GM19023 (cell line): Measurements from ENCODE around the gene KCNJ14.

Experiments
- ATAC-seq: cut with Tn5 transposase; IDR thresholded peaks from one replicate; pipeline ENCODE4 v1.9.1; 2021; ENCODE audit warnings: mild to moderate bottlenecking, moderate library complexity; ENCODE audit not compliant: unreplicated experiment

KCNJ14 gene

DNA sequence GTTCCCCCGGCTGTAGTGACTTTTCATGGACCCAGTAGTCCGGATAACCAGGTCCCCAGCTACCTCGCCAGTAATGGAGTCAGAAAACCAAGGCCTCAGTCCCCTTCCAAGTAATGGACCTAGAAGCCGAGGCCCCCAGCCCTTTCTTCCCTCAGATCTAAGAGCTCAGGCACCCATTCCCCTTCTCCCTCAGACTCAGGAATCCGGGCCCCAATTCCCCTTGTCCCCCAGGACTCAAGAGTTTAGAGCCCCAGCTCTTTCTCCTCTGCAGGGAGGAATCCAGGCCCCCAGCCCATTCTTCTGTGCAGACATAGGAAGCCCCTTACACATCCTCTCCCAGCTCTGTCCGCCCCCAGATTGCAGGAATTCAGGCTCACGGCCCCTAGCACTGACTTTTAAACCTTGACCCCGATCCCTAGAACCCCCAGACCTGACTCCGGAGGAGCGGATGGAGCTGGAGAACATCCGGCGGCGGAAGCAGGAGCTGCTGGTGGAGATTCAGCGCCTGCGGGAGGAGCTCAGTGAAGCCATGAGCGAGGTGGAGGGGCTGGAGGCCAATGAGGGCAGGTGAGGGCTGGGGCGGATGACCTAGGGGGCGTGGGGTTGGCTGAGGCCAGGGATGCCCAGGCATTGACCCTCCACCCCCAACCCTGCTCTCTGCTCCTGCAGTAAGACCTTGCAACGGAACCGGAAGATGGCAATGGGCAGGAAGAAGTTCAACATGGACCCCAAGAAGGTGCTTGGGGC is 14.7 kb downstream of the KCNJ14 start:
- ATAC-seq = no peak

DNA sequence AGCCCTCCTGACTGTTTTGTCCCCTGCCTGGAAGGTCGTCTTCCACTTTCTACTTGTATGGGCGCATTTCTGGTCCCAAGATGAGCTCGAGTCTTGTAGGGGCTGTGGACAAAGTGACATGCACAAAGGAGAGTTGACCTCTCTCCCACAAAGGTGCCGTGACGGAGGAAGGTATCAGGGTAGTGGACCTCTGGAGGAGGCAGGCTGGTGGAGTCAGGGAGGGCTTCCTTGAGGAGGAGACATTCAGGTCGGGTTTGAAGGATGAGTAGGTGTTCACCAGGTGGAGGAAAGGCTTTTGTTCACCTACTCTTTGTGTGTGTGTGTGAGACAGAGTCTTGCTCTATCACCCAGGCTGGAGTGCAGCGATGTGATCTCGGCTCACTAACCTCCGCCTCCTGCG is 15.5 kb downstream of the KCNJ14 start:
- ATAC-seq = no peak

DNA sequence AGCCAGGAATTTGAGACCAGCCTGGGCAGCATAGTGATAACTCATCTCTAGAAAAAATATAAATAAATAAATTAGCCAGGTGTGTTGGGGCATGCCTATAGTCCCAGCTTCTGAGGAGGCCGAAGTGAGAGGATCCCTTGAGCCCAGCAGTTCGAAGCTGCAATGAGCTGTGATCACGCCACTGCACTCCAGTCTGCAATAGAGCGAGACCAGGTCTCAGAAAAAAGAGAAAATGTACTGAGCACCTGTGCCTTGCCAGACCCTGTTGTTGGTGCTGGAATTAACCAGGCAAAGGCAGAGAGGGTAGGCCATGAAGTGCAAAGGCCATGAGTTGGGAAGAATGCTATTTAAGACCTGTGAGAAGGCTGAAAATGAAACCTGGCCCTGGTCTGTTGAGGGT is 16.5 kb downstream of the KCNJ14 start:
- no peak for ATAC-seq

DNA sequence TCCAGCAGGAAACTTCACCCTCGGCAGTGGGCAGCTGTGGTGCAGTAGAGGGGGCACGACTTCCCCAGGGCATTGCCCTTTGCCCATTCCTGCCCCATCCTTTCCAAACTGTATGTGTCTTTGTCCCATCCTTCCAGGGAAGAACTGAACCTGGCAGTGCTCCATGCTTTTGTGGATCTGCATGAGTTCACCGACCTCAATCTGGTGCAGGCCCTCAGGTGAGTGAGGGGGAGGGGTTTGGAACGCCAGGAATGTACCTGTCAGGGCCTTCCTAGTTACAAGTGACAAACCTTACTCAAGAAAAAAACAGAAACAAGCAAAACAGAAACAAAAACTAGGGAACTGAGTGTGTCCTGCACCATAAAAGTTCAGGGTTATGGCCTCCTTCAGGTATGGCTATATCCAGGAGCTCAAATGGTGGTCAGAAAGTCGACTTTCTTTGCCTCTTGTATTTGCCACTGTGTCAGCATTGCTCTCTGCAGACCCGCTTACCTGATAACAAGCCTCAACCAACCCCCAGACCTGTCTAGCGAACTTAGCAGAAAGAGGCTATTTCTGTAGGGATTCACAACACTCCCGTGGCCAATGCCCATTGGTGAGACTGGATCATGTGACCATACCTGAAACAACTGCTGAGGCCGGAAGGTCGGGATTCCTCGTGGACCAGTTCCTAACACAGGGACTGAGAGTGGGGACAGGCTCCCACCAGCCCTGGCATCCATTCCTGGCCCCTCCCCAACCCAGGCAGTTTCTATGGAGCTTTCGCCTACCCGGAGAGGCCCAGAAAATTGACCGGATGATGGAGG is 18.0 kb downstream of the KCNJ14 start:
- no peak for ATAC-seq

DNA sequence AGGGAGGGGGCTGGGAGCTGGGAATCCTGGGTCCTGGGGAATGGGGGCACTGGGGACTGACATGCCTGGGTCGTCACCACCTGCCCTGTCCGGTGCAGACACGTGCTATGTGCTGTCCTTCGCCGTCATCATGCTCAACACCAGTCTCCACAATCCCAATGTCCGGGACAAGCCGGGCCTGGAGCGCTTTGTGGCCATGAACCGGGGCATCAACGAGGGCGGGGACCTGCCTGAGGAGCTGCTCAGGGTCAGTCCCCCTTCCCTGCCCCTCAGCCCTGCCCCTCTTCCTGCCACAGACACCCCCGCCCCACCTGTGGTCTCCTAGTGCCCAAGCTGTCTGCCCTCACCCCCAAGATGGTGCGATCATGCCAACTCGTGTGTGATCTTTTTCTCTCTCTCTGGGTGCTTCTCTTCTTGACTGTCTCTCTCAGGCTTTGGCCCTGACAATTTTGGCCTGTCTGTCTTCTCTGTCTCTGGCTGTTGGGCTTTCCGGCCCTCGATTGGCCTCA is 18.8 kb downstream of the KCNJ14 start:
- ATAC-seq = no peak

DNA sequence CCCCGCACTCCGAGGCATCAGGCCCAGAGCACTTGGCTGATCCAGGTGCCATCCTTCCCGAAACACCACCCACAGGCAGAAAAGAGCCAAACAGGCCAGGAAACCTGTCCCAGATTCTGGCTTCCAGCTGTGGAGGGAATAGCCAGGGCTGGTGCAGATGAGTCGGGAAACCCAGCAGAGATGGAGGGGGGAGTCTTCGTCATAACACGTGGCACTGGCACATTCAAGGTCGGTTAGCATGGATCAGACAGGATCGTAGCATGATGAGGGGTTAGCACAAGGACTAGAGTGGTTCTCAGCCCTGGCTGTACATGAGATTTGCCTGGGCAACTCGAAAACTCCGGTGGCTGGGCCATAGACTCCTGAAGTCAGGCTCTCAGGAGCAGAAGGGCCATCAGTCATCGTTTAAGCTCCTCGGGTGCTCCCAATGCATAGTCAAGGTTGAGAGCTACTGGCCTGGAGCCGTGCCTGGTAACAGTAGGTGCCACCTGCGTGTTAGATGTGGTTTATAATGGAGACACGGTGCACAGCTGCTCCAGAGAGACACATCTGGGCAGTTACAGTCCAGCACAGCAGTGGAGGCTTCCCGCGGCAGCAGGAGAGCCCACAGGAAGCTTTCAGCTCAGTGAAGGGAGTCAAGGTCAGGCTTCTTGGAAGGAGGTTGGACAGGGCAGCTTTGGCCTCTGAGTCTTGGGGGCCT is 20.1 kb downstream of the KCNJ14 start:
- ATAC-seq = no peak

DNA sequence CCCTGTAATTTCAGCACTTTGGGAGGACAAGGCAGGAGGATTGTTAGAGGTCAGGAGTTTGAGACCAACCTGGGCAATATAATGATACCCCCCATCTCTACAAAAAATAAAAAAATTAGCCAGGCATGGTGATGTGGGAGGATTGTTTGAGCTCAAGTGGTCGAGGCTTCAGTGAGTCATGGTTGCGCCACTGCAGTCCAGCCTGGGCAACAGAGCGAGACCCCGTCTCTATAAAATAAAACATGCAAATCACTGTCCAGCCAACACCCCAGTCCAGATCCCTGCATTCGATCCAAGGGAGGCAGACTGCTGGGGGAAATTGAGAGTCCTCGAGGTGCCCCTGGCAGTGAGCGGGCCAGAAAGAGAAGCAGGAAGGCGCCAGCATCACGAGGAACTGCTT is 20.8 kb downstream of the KCNJ14 start:
- ATAC-seq = no peak

DNA sequence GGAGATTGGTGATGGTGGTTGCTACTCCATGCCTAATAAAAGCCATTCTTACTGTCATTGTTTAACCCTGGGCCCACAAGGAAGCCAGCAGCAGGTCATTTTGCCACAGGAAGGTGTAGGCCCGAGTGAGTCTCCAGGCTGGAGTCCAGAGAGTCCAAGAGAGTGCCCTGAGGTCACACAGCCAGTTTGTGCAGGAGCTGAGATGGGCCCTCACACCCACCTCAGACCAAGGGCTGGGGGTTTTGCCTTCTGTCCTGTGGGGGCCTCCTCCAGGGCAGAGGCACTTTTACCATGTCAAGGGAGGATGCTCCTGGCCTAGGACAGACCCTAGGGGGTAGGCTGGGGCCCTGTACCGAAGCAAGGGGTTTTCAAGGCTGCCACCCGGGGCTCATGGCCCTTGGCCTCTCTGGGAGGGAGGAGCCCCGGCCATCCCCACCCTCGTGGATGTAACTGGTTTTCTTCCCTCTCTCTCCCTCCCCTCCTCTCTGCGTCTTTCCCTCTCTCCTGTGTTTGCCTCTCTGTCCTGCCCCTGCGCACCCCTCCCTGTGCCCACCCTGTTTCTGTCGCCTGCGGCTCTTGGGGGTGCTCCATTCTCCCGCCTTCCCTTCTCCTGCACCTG is 21.8 kb downstream of the KCNJ14 start:
- ATAC-seq = no peak

DNA sequence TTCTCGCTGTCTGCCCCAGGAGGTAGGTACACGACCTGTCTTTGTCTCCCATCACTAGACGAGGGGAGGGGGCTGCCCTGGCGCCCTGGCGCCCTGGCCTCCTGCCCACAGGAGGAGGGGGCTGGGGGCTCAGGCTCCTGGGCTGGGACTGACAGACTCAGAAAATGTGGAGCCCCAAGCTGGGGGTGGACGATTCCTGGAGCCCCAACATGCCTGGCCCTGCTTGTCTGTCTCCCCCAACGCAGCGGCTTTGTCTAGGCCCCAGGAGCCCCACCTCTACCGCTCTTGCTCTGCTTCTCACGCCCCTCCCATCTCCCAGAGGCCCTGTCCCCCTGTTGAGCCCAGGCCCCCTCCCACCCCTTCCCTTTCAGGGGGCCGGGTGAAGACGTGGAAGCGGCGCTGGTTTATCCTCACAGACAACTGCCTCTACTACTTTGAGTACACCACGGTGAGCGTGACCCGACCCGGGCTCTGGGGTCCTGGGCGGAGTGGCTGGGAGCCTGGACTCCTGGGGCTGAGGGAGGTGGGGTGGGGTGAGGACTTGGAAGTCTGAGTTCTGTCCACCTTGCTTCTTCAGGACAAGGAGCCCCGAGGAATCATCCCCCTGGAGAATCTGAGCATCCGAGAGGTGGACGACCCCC is 22.4 kb downstream of the KCNJ14 start:
- ATAC-seq = no peak

DNA sequence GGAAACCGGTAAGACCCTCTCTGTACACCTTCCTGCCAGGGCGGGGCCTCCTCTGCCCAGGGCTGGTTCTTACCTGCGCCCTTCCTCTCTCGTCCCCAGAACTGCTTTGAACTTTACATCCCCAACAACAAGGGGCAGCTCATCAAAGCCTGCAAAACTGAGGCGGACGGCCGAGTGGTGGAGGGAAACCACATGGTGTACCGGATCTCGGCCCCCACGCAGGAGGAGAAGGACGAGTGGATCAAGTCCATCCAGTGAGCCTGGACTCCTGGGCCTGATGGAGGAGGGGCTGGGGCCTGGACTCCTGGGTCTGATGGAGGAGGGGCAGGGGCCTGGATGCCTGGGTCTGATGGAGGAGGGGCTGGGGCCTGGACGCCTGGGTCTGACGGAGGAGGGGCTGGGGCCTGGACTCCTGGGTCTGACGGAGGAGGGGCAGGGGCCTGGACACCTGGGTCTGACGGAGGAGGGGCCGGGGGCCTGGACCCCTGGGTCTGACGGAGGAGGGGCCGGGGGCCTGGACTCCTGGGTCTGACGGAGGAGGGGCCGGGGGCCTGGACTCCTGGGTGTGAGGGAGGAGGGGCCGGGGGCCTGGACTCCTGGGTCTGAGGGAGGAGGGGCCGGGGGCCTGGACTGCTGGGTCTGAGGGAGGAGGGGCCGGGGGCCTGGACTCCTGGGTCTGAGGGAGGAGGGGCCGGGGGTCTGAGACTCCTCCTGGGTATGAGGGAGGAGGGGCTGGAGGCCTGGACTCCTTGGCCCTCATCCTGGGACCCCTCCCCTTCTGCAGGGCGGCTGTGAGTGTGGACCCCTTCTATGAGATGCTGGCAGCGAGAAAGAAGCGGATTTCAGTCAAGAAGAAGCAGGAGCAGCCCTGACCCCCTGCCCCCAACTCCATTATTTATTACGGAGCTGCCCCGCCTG is 23.2 kb downstream of the KCNJ14 start:
- no peak for ATAC-seq

DNA sequence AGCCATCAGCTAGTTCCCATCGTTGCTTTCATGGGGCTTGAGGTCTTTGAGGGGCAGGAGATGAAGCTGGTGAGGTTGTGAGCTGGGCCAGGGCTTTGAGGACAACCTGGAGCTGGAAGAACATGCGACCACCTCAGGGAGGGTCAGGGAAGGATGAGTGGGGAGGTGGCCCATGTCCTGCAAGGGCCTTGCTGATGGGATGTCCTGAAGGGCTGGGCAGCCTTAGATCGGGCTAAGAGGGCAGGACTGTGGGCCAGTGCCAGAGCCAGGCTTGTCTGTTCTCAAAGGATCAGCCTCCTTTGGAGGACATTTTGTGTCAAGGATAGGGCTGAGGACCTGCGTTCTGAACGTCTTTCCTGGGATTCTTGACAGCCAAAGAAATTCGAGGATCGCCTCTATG is 24.3 kb downstream of the KCNJ14 start:
- no peak for ATAC-seq

DNA sequence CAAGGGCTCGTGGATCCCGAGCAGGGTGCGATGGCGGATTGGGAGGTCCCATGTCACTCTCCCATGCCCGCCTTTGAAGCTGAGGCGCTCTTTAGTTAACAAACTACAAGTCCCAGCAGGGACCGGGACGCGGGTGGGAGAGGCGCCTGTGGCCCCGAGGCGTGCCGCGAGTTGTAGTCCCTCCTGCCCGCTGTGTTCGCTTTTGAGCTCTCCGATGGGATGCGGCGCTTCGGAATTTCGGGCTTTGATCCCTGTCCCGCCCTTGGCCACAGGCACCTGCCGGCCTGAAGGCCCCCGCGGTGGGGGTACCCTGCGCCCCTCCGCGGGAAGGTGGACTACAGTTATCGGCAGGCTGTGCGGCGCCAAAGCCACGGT is 24.8 kb downstream of the KCNJ14 start:
- no peak for ATAC-seq

DNA sequence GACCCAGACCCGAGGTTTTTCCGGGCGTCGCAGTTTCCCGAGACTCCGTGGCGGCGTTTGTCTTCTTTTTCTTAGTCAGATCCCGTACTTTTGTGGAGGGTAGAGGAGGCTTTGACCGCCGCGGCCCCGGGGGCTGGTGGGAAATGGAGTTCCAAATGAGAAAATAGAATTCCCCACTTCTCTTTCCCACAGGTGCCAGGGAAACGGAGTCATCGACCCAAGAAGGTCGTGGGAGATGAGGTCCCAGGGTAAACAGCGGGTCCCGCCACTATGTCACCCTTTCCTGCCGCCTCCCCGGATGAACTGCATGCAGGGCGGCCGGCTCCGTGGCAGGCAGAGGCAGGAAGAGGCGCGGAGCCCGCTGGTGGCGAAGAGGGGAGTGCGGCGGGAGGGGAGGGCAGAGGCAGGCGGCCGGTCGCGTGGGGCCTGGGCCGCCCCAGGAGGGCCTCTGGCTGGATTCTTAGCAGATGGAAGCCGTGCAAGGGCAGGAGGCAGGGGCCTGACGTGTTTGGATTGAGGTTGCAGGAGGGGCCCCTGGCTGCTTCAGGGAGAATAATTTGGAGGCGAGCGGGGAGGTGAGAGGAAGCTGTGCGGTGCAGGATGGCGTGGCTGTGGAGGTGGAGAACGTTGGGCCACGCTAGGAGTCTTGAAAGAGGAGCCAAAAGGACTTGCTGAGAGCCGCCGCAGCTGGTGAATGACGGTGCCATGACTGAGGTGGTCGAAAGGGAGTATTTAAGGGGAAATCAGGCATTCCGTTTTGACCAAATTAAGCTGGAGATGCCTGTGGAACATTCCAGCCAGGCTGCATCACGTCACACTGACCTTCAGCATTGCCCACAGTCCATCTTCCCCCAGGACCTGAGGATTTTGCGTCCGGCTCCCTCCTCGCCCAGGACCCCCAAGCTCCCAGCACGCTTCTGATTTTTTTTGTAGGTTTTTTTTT is 25.5 kb downstream of the KCNJ14 start:
- no peak for ATAC-seq

DNA sequence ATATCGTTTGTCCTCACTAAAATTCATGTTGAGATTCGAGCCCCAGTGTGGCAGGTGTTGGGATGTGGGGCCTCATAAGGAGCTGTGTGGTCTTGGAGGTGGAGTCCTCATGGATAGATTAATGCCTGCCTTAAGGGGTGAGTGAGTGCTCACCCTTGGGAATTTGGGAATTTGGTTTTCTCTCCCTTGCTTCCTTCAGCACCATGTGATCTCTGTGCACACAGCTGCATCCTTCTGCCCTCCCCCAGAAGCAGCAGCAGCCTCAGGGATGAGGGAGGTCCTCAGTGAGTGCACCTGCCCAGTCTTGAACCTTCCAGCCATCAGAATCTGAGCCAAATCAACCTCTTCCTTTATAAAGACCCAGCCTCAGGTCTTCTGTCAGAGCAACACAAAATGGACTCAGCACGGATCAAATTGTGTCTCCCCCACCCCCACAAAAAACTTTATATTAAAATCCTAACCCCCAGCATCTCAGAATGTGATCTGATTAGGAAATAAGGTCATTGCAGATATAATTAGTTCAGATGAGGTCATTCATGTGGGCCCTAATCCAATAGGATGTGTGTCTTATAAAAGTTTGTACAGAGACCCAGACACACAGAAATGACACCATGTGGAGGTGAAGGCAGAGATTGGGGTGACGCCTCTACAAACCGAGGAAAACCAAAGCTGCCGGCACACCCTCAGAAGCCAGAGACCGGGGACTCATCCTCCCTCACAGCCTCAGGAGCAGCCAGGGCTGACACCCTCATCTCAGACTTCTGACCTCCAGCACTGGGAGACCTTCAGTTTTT is 26.7 kb downstream of the KCNJ14 start:
- ATAC-seq = no peak

DNA sequence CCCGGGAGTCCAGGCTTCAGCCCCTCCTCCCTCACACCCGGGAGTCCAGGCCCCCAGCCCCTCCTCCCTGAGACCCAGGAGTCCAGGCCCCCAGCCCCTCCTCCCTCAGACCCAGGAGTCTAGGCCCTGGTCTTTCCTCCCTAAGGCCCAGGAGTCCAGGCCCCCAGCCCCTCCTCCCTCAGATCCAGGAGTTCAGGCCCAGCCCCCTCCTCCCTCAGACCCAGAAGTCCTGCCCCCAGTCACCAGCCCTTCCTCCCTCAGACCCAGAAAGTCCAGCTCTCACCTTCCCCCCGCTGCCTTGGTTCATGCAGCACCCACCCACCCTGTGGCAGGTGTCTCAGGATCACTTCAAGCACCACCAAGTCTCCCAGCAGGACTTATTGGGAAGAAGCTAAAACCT is 27.9 kb downstream of the KCNJ14 start:
- no peak for ATAC-seq

DNA sequence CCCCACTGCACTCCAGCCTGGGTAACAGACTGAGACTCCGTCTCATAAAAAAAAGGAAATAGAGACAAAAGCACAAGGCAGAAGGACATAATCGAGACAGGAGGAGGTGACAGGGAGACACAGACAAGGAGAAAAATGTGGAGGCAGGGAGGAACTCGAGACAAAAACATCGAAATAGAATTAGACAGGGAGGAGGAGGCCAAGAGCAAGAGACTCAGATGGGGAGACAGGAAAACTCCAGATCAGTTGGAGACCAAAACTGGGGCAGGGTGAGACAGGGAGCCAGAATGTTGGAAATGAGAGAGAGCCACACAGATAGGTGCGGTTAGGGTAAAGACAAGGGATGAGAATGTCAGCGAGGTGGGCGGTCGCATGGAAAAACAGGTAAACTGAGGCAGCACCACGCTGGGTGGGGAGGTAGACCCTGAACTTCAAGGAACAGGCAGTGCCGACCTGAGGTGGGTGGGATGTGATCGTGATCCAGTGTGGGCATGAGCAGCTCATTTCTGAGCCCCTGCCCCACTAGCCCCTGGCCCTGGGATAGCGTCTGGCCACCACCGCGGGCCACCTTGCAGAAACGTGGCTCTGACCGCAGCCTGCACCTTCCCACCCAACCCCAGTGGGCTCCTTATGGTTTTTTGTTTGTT is 29.0 kb downstream of the KCNJ14 start:
- ATAC-seq = no peak

DNA sequence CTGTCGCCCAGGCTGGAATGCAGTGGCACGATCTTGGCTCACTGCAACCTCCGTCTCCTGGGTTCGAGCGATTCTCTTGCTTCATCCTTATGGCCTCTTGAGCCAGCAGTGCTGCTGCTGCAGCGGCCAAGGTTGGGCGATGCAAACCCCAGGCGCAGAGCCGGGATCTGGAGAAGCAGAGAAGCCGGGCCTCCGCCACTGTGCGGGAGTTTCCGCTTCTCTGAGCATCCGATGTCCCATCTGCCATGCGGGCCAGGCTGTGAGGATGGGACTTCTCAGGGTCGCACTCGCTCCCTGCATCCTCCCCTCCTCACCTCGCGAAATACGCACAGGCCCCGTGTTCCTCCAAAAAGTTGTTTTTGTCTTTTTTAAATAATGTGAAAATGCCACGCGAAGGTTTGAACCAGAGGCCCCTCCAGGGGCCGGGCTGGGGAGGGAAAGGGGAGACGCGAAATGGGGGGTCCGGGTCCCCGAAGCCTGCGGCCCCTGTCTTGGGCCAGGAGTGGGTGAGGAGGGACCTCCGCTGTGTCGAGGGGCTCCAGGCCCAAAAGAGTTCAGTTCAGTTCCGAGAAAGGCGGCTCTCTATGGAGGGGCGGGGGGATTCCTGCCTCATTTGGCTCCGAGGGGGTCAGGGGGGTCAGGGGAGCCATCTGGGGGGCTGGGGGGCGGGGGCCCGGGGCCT is 29.7 kb downstream of the KCNJ14 start:
- no peak for ATAC-seq
